HEK293T (cell line): ENCODE data around the gene SRGAP2C.
"Not testable (repeated sequence)": the region's sequence is repeated elsewhere in the genome, so short reads cannot be mapped to it uniquely, and the experiment has no call there.

Source experiments
- CTCF ChIA-PET: fragments of 350-600 bp; formaldehyde crosslinking; extraction: SDS; loops from one replicate; lab custom pipeline; 2021; ENCODE audit warnings: antibody characterized with exemption, inconsistent platforms; lab: Yijun Ruan, JAX
- POLR2A ChIA-PET: fragments of 350-600 bp; formaldehyde crosslinking; extraction: SDS; loops from one replicate; lab custom pipeline; 2020; ENCODE audit warnings: antibody characterized with exemption, inconsistent platforms; lab: Yijun Ruan, JAX
- DNase-seq: peaks from one replicate; pipeline ENCODE4 v3.0.0; 2012; ENCODE audit warnings: mixed read lengths; ENCODE audit errors: extremely low spot score

The SRGAP2C gene

GRCh38 chr1:121296563-121296962 is 111.8 kb downstream of the SRGAP2C start:
- CTCF ChIA-PET, POLR2A ChIA-PET, DNase-seq: not testable (repeated sequence)

- DNase-seq, CTCF ChIA-PET, POLR2A ChIA-PET: not testable (repeated sequence)
Measured at GRCh38 chr1:121298529-121298928, 113.8 kb downstream of the SRGAP2C start.

- DNase-seq, CTCF ChIA-PET, POLR2A ChIA-PET: not testable (repeated sequence)
Measured at GRCh38 chr1:121299514-121300149, 114.9 kb downstream of the SRGAP2C start.

- POLR2A ChIA-PET, DNase-seq, CTCF ChIA-PET: not testable (repeated sequence)
Measured at GRCh38 chr1:121301876-121302275, 117.1 kb downstream of the SRGAP2C start.

GRCh38 chr1:121307759-121308158 is 123.0 kb downstream of the SRGAP2C start:
- DNase-seq, CTCF ChIA-PET, POLR2A ChIA-PET: not testable (repeated sequence)

GRCh38 chr1:121315509-121315908 is 130.7 kb downstream of the SRGAP2C start:
- DNase-seq, CTCF ChIA-PET: not testable (repeated sequence)

GRCh38 chr1:121316081-121316480 is 131.3 kb downstream of the SRGAP2C start:
- POLR2A ChIA-PET, DNase-seq, CTCF ChIA-PET: not testable (repeated sequence)

More at GRCh38 chr1:121315509-121315908, 130.7 kb downstream of the SRGAP2C start:
- POLR2A ChIA-PET: not testable (repeated sequence)

GRCh38 chr1:121317491-121318468 is 133.0 kb downstream of the SRGAP2C start:
- DNase-seq, CTCF ChIA-PET, POLR2A ChIA-PET: not testable (repeated sequence)

- POLR2A ChIA-PET, CTCF ChIA-PET: not testable (repeated sequence)
Measured at GRCh38 chr1:121318687-121319086, 133.9 kb downstream of the SRGAP2C start.

GRCh38 chr1:121321660-121322059 is 136.9 kb downstream of the SRGAP2C start:
- CTCF ChIA-PET, POLR2A ChIA-PET: not testable (repeated sequence)

More at GRCh38 chr1:121318687-121319086, 133.9 kb downstream of the SRGAP2C start:
- not testable (repeated sequence) for DNase-seq

GRCh38 chr1:121324726-121325125 is 140.0 kb downstream of the SRGAP2C start:
- CTCF ChIA-PET, DNase-seq, POLR2A ChIA-PET: not testable (repeated sequence)

More at GRCh38 chr1:121321660-121322059, 136.9 kb downstream of the SRGAP2C start:
- DNase-seq: not testable (repeated sequence)

- DNase-seq, CTCF ChIA-PET, POLR2A ChIA-PET: not testable (repeated sequence)
Measured at GRCh38 chr1:121332141-121332540, 147.4 kb downstream of the SRGAP2C start.

GRCh38 chr1:121332599-121333562 is 148.1 kb downstream of the SRGAP2C start:
- POLR2A ChIA-PET, DNase-seq, CTCF ChIA-PET: not testable (repeated sequence)

GRCh38 chr1:121337958-121338357 is 153.2 kb downstream of the SRGAP2C start:
- POLR2A ChIA-PET, CTCF ChIA-PET, DNase-seq: not testable (repeated sequence)

GRCh38 chr1:121339611-121340010 is 154.8 kb downstream of the SRGAP2C start:
- CTCF ChIA-PET, DNase-seq, POLR2A ChIA-PET: not testable (repeated sequence)

GRCh38 chr1:121343311-121343906 is 158.6 kb downstream of the SRGAP2C start:
- POLR2A ChIA-PET, DNase-seq, CTCF ChIA-PET: not testable (repeated sequence)

GRCh38 chr1:121344355-121344754 is 159.6 kb downstream of the SRGAP2C start:
- POLR2A ChIA-PET, CTCF ChIA-PET, DNase-seq: not testable (repeated sequence)
